IPS-20b (cell line): ENCODE measurements around the gene NXPE4.

Source experiments
- H3K27ac ChIP-seq: one replicate; pipeline ENCODE4 v1.5.1; 2013; ENCODE audit warnings: low read length
- H3K27me3 ChIP-seq: 2 replicates; pipeline ENCODE4 v1.6.1; 2013; ENCODE audit warnings: mild to moderate bottlenecking, low read length, inconsistent platforms; ENCODE audit not compliant: insufficient read depth
- H3K36me3 ChIP-seq: 2 replicates; pipeline ENCODE4 v1.6.1; 2013; ENCODE audit warnings: low read depth, mild to moderate bottlenecking, inconsistent platforms, low read length, moderate library complexity; ENCODE audit not compliant: insufficient read depth
- H3K4me1 ChIP-seq: 2 replicates; pipeline ENCODE4 v1.6.1; 2013; ENCODE audit warnings: mild to moderate bottlenecking, control low read depth, inconsistent platforms, low read length, moderate library complexity; ENCODE audit not compliant: insufficient read depth
- H3K4me3 ChIP-seq: 2 replicates; pipeline ENCODE4 v1.5.1; 2013; ENCODE audit warnings: mild to moderate bottlenecking, low read length, inconsistent platforms
- H3K9ac ChIP-seq: 2 replicates; pipeline ENCODE4 v1.6.1; 2013; ENCODE audit warnings: low read depth, mild to moderate bottlenecking, inconsistent platforms, low read length, moderate library complexity
- H3K9me3 ChIP-seq: 2 replicates; pipeline ENCODE4 v1.6.1; 2013; ENCODE audit warnings: mild to moderate bottlenecking, low read depth, low read length, inconsistent platforms; ENCODE audit not compliant: insufficient read depth

Gene NXPE4

GRCh38 chr11:114587398-114587953 lies 8.1 kb downstream of the NXPE4 start:
- Histone ChIP-seq H3K9me3 (peaks cover 45% of the 10 kb centered on the region), H3K9ac (no peak overlapping the region), H3K27me3 (no peaks in the 10 kb centered on the region), H3K4me1 (no peaks in the 10 kb centered on the region), H3K27ac (no peak overlapping the region), H3K36me3 (no peaks in the 10 kb centered on the region), H3K4me3 (no peak overlapping the region)

GRCh38 chr11:114586797-114587196 lies 8.8 kb downstream of the NXPE4 start:
- Histone ChIP-seq H3K4me1 (no peaks in the 10 kb centered on the region), H3K9ac (no peak overlapping the region), H3K9me3 (peaks cover 45% of the 10 kb centered on the region), H3K27me3 (no peaks in the 10 kb centered on the region), H3K27ac (no peak overlapping the region), H3K36me3 (no peaks in the 10 kb centered on the region), H3K4me3 (no peak overlapping the region)

- no peak overlapping the region for H3K4me3 ChIP-seq
- H3K27ac ChIP-seq = no peak overlapping the region
- no peaks in the 10 kb centered on the region for H3K27me3 ChIP-seq
- peaks cover 8% of the 10 kb centered on the region; the same call in 1 of the 2 replicates for H3K9me3 ChIP-seq
- no peak overlapping the region for H3K9ac ChIP-seq
- H3K4me1 ChIP-seq = 0 out of 2 replicates have a peak, but pooled peaks cover 3% of the 10 kb centered on the region
- H3K36me3 ChIP-seq = no peaks in the 10 kb centered on the region
Measured at GRCh38 chr11:114571712-114572111, 23.9 kb downstream of the NXPE4 start.

GRCh38 chr11:114569801-114570200 lies 25.8 kb downstream of the NXPE4 start:
- no peaks in the 10 kb centered on the region for H3K36me3 ChIP-seq
- no peak overlapping the region for H3K4me3 ChIP-seq
- H3K9ac ChIP-seq = no peak overlapping the region
- no peak overlapping the region for H3K27ac ChIP-seq
- peaks cover 8% of the 10 kb centered on the region; the same call in 1 of the 2 replicates for H3K9me3 ChIP-seq
- no peaks in the 10 kb centered on the region for H3K27me3 ChIP-seq
- H3K4me1 ChIP-seq = peaks cover 7% of the 10 kb centered on the region; the same call in 1 of the 2 replicates

GRCh38 chr11:114566276-114566675 lies 29.3 kb downstream of the NXPE4 start:
- peak overlapping the region; percentile 14; the same call in 1 of the 2 replicates for H3K4me3 ChIP-seq
- H3K9ac ChIP-seq = no peak overlapping the region
- H3K27ac ChIP-seq = no peak overlapping the region
- peaks cover 7% of the 10 kb centered on the region; the same call in 1 of the 2 replicates for H3K4me1 ChIP-seq
- no peaks in the 10 kb centered on the region for H3K9me3 ChIP-seq
- no peaks in the 10 kb centered on the region for H3K27me3 ChIP-seq
- H3K36me3 ChIP-seq = no peaks in the 10 kb centered on the region

GRCh38 chr11:114564831-114565230 lies 30.8 kb downstream of the NXPE4 start:
- no peaks in the 10 kb centered on the region for H3K36me3 ChIP-seq
- H3K4me3 ChIP-seq = no peak overlapping the region
- no peak overlapping the region for H3K9ac ChIP-seq
- no peaks in the 10 kb centered on the region for H3K27me3 ChIP-seq
- peaks cover 7% of the 10 kb centered on the region; the same call in 1 of the 2 replicates for H3K4me1 ChIP-seq
- H3K27ac ChIP-seq = no peak overlapping the region
- H3K9me3 ChIP-seq = no peaks in the 10 kb centered on the region

GRCh38 chr11:114563077-114563476 lies 32.5 kb downstream of the NXPE4 start:
- Histone ChIP-seq H3K4me1 (peaks cover 8% of the 10 kb centered on the region), H3K9me3 (no peaks in the 10 kb centered on the region), H3K36me3 (no peaks in the 10 kb centered on the region), H3K27me3 (no peaks in the 10 kb centered on the region), H3K27ac (no peak overlapping the region), H3K9ac (no peak overlapping the region), H3K4me3 (no peak overlapping the region)

- Histone ChIP-seq H3K4me3 (no peak overlapping the region), H3K27ac (no peak overlapping the region), H3K36me3 (no peaks in the 10 kb centered on the region), H3K4me1 (peaks cover 8% of the 10 kb centered on the region), H3K9ac (no peak overlapping the region), H3K27me3 (no peaks in the 10 kb centered on the region), H3K9me3 (no peaks in the 10 kb centered on the region)
Measured at GRCh38 chr11:114562166-114562916, 33.2 kb downstream of the NXPE4 start.

- Histone ChIP-seq H3K4me1 (peaks cover 4% of the 10 kb centered on the region; the same call in 1 of the 2 replicates), H3K27ac (no peak within 1 kb of the TSS), H3K9me3 (no peaks in the 10 kb centered on the region), H3K4me3 (no peak within 1 kb of the TSS), H3K9ac (peak within 1 kb of the TSS; percentile 17; the same call in 1 of the 2 replicates), H3K36me3 (no peaks in the 10 kb centered on the region), H3K27me3 (no peaks in the 10 kb centered on the region)
Measured at GRCh38 chr11:114559425-114560310, 35.9 kb downstream of the NXPE4 start, which contains the start of gene NXPE1. Gene NXPE1, minus strand, starts transcription at chr11:114559881. Its CDS starts 8,680 bp downstream, at chr11:114551201.

- no peak overlapping the region for H3K9ac ChIP-seq
Measured at GRCh38 chr11:114556135-114556534, 39.5 kb downstream of the NXPE4 start.

GRCh38 chr11:114553642-114554041 lies 41.9 kb downstream of the NXPE4 start:
- H3K36me3 ChIP-seq = no peaks in the 10 kb centered on the region
- H3K4me3 ChIP-seq = no peak overlapping the region
- no peaks in the 10 kb centered on the region for H3K9me3 ChIP-seq
- no peaks in the 10 kb centered on the region for H3K27me3 ChIP-seq
- H3K27ac ChIP-seq = no peak overlapping the region
- no peaks in the 10 kb centered on the region; the same call in 1 of the 2 replicates for H3K4me1 ChIP-seq
- H3K9ac ChIP-seq = no peak overlapping the region

More at GRCh38 chr11:114556135-114556534, 39.5 kb downstream of the NXPE4 start:
- H3K36me3 ChIP-seq = no peaks in the 10 kb centered on the region
- H3K4me1 ChIP-seq = peaks cover 4% of the 10 kb centered on the region; the same call in 1 of the 2 replicates
- H3K9me3 ChIP-seq = no peaks in the 10 kb centered on the region
- no peaks in the 10 kb centered on the region for H3K27me3 ChIP-seq
- H3K4me3 ChIP-seq = no peak overlapping the region
- no peak overlapping the region for H3K27ac ChIP-seq
